Activated CD8-positive, alpha-beta memory T cell treated with anti-CD3 and anti-CD28 coated beads for 48 hours (primary cell): Measurements from ENCODE around the gene NDUFV3.
"Not testable (repeated sequence)": the region's sequence is repeated elsewhere in the genome, so short reads cannot be mapped to it uniquely, and the experiment has no call there.

ENCODE experiments used
- DNase-seq, 3 experiments: peaks; one replicate each; pipeline ENCODE4 v3.0.0-alpha.2; 2020; ENCODE audit warnings: low read depth in 2 of 3, low spot score in 2 of 3

NDUFV3 gene

DNA sequence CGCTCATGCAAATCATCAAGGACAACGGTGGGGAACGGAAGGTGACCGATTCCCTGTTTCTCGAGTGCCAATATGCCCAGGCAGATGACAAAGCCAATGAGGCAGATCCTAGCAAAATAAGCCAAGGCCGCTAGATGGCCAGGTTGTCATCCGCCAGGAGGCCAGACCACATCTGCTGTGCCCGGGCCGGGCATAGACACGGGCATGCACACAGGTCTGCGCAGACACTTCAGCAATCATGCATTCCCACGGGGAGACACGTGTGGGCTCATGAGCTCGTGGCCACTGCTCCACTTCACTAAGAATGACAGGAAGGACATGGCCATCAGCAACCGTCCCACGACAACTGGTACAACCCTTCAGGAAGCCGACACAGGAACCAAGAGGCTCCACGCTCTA is 37.2 kb upstream of the NDUFV3 start:
- no peak for DNase-seq

DNA sequence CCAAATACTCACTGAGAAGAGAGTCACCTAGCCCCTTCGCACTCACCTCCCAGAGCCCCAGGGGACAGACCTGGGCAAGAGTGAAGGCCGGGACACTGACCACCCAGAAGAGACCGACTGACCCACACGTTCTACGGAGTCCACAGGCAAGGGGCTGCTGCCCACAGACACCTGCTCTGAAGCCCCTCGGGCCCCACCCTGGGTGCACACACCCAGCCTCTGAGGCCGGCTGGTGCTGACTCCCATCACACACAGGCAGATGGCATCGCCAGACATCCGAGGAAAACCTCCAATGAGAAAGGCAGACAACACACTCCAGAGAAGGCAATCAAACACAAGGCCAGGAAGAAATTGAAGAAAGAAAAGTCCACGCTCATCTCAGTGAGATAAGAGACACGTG is 35.9 kb upstream of the NDUFV3 start:
- DNase-seq = no peak

DNA sequence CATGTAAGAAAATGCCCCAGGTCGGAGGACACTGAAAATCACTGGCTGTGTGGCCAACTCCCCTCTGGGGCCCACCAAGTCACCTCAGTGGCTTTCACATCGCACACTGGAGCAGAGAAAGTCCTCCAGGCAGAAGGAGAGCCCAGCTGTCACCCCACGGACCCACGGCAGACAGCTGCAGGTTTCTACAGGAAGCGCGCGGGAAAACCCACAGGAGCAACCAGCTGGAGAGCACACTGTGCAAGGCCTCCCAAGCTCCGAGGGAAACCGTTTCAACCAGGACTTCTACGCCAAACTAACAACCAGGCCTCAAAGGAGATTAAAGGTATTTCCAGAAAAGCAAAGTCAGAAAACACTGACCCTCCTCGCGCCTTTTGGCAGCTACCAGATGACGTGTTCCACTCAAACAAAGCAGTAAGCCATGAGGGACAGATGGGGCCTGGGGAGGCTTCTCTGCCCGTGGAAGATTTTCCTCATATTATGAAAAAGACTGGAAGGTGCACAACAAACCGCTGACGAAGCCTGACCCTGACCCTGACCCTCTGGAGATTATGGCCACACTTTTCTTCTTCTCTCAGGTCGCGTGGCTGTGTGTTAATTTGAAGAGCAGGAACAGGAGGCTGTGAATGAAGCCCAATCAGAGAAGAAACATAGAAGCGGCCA is 34.8 kb upstream of the NDUFV3 start:
- no peak for DNase-seq

DNA sequence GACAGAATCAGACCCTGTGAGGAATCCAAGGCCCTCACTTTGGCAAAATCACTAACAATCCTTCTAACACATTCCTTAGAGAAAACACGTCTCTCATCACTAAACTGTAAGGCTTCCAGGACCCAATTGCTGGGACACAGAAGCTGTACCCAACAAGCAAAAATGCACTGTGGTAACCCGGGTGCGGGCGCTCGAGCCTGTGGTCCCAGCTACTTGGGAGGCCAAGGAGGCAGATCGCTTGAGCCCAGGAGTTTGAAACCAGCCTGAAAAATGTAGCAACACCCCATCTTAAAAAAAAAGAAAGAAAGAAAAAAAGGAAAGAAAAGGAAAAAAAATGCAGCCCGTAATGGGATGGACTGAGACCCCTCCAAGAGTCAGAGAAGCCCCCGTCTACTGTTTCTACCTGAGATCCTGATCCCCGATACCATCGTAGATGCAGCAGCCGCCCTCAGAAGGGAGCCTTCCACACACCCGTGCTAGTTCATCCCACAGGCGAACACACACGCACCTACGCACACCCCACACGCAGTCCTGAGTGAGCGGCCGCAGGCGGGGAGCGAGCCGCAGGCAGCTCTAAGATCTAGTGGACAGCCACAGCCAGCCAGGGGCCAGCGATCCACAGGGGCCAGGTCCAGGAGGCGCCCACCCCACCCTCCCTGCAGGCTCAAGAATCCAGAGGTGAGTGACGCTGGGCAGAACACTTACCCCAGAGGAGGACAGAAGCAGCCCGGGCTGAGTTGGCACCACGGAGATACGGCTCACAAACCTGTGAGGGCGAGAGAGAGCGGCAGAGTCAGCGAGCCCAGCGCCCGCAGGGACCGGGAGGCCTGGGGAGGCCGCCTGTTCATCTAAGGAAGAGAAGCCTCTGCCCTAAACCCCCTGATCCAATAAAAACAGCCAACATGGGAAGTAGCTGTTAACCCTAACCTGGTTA is 33.9 kb upstream of the NDUFV3 start:
- no peak for DNase-seq

DNA sequence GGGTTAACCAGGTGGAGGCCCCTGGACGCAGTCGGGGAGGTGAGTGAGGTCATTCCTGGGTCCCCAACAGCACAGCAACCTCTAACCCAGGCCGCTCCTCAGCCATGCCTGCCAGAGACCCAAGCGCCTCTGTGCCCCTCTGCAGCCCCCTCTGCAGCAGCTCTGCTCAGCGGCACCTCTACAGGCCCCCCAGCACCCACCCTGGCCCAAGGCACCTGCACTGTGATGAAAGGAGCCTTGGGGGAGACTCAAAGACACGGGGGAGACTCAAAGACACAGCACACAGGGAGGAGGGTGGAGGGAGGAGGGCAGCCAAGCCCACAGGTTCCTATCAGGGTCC is 33.2 kb upstream of the NDUFV3 start:
- no peak for DNase-seq

DNA sequence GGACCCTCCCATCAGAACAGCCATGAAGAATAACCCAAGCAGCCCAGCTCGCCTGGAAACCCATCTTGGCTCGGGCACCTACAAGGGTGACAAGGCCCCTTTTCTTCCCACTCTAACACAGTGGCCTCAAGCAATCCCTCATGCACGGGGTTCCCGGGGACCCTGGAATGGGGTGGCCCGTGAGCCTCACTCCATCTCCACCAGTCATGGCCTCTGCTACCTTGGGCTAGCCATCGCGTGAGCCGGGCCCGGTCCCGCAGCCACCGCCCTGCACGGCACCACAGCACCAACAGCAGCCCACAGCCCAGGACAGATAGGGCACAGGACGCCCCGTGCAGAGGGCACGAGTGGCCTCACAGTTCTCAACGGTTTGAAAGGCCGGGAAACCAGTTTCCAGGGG is 32.8 kb upstream of the NDUFV3 start:
- DNase-seq = no peak

DNA sequence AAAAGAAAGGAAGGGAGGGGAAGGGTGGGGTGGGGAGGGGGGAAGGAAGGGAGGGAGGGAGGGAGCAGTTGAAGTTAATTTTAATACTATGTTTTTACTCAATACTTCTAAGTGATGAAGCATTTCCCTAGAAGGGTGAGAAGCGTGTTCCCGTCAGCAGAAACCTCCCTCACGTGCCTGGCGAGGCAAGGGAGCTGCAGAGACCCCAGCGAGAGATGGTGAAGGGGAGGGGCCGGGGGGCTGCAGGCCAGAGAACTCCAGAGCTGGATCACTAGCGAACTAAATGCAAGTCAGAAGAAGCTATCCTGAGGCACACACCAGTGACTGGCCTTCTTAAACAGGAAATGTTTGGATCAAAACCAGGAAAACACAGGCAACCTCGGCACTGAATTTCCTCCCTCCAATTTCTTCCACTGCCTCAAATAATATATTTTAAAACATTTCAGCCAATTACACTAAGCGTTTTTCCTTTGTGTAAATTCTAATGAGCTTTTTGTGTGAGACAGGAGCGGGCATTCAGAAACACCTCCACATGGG is 31.7 kb upstream of the NDUFV3 start:
- DNase-seq = no peak

DNA sequence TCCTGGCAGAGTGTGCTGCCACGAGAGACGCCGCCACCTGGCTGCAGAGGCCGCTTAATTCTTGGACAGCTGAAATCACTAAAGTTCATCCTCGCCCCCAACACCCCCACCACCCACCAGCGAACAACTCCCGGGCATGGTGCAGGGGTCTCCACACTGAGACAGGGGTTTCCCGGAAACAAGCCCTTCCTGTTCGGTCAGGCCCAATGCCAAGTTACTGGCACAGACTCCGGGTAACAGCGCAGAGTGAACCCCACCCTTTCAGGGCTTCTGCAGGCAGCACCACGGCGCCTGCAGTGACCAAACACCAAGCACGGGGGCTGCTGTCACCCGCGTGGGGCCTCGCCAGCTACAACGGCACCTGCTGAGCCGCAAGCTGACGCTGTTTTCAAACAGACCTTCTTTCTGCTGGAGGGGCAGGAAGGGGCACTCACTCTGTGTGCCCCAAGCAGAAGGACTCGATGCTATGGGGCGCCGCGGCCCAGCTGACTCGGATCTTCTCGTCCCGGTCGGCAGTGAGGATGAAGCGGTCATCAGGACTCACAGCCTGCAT is 31.2 kb upstream of the NDUFV3 start:
- no peak for DNase-seq

DNA sequence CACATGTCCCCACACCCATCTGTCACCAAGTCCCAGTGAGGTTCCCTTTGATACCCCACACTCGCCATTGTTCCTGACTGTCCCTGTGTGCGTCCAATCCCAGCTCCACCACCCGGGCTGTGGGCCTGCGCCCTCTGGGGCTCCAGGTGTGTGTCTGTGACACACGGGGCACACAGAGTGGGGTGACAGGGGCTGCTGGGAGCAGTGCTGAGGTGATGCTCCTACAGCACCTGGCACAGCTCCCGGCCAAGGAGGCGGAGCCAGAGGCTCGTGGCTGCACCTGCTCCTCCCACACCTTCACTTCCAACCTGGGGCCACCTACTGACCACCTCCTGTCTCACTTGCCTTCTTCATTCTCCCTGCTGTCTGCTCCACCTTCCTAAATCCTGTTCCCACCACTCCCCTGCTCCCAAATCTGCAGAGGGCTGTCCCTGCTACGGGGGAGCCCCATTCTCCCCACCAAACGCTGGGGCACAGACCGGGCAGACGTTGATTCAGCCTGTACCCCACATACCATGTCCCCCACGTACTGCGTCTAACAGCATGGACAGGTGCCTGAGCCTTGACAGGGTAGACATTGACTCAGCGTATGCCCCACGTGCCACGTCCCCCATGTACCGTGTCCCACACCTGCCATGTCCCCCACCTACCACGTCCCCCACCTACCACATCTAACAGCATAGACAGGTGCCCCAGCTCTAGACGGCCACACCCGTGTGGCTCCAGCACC is 30.2 kb upstream of the NDUFV3 start:
- DNase-seq = no peak

DNA sequence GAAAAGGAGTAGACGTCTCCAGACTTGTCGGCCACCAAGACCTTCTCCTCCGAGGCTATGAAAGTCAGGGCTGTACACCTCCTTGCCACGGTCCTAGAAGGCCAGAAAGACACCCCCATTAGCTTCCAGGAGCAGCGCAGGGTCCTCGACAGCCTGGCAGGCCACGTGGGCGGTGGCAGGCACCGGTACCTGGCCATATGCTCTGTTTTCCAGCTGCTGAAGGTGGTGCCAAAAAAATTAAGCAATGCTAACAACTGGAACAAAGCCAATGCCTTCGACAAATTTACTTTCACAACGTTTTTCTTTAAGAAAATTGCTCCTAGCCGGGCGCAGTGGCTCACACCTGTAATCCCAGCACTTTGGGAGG is 29.6 kb upstream of the NDUFV3 start:
- DNase-seq = no peak

DNA sequence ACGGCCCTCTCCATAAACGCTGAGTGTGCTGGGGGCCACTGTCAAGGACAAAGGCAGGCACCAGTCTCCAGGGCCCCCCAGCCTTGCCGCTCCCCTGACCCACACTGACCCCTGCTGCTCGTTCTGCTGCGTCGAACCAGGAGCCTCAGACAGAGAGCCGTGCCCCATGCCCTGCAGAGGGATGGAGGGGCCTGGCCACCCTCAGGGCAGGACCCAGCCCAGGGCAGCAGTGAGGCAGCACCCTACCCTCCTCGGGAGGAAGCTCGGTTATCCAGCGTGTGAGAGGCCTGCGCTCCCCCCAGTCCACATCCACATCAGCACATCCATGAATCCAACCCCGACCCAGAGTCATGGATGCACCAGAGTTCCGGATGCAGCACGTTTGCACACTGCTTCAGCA is 28.8 kb upstream of the NDUFV3 start:
- DNase-seq = no peak

DNA sequence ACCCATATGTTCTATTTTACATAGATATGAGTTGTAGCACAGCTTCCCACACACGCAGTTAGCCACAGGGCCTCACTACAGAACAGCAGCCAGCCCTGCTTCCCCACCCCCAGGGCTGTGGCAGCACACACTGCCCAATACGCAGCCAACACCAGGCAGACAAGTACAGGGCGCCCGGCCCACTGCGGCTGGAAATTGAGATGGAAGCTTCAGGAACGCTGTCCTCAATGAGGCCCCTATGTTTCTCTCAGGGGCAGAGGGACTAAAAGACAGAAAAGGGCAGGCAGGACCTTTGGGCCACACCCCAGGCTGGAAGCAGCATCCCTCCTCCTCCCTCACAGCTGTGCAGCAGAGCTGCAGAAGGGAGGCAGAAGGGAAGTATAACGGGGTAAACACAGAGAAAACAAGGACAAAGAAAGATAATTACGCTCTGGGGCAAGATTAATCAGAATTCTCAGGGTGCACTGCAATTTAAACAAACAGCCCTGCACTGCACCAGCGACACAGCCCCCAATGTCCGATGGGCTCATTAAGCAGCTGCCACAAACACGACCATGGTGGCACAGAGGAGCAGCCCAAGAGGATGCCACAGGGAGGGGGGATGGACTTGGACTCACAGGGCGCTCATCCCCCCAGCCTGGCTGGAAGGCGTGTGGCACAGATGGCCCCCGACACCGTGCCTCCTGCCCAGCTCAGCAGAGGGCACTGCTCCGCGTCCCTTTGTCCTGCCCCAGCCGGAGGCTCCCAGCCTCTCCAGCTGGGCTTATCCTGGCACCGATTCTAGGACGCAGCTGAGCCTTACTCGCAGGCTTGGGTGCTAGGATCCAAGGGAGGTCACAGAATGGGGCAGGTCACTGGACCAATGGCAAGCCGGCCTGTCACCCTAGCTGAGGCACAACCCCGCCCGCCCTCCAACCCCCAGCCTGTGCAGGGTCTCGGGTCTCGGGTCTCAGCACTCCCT is 28.0 kb upstream of the NDUFV3 start:
- DNase-seq = no peak

DNA sequence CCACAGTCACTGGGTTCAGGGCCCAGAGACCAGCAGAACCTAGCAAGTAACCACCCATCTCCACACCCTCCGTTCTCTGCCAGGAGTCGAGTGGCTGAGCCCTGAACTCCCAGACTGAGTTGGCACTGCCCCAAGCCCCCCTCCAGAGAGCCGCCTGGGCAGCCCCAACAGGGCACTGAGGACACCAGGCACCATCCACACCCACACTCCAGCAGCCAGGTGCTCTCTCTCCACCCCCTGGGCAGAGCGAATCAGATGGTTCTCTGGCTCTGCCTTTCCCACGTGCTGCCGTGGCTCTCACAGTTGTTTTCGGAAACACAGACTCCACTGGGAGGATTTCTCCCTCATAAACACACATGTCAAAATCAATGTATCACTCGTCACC is 27.3 kb upstream of the NDUFV3 start:
- no peak for DNase-seq

DNA sequence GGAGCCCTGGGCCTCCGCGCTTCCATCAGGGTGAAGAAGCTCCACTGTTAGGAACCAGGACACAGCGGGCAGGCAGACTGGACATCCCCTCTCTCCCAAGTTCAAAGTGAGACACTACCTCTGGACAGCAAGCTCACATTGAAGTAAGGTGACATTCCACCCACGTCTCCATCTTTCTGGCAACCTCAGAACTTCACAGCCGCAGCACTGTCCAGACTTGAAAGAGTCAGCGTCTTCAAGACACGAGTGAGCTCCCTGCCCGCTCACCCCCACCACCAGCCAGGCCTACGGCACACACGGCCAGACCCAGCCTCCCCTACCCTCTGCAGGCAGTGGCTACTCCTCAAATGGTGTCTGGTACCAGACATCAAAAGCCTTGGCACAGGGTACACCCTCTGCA is 24.9 kb upstream of the NDUFV3 start:
- DNase-seq = no peak

DNA sequence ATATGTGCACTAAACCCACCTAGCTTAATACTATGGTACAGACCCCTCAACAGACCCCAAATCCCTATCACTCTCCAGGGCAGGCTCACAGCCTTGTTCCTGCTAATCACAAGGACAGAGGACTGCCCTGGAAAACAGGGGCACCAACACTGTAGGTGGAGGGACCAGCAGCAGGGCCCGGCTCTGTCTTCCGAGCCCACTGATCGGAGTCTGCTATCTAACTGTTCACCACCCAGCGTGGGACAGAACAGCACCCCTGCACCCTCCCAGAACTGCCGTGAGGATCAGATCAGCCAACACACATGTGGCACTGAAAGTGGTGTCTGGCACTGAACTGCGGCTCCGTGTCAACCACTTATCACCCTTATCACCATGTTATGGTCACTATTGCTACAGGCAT is 20.0 kb upstream of the NDUFV3 start:
- no peak for DNase-seq

DNA sequence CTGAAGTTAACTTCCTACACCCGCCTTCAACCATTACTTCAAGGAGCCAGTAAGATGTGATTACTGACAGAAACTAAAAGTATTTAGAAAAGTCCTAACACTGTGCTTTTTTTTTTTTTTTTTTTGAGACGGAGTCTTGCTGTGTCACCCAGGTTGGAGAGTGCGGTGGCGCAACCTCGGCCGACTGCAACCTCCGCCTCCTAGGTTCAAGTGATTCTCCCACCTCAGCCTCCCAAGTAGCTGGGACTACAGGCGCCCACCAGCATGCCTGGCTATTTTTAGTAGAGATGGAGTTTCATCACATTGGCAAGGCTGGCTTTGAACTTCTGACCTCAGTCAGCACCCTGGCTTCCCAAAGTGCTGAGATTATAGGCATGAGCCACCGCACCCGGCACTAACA is 17.3 kb upstream of the NDUFV3 start:
- not testable (repeated sequence) for DNase-seq

DNA sequence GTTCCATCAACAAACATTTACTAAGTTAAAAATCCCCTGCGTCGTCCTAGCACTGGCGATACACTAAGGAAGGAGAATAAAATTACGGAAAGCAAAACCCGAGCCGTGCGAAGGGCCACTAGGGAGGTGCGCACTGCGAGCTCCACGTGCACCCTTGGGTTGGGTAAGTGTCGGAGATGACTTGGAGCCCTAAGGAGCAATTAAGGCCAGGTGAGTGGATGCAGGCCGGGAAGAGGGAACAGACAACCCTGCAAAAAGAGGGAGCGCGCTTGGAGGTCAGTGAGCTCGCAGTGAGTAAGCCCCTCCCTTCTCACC is 14.5 kb upstream of the NDUFV3 start:
- no peak for DNase-seq

DNA sequence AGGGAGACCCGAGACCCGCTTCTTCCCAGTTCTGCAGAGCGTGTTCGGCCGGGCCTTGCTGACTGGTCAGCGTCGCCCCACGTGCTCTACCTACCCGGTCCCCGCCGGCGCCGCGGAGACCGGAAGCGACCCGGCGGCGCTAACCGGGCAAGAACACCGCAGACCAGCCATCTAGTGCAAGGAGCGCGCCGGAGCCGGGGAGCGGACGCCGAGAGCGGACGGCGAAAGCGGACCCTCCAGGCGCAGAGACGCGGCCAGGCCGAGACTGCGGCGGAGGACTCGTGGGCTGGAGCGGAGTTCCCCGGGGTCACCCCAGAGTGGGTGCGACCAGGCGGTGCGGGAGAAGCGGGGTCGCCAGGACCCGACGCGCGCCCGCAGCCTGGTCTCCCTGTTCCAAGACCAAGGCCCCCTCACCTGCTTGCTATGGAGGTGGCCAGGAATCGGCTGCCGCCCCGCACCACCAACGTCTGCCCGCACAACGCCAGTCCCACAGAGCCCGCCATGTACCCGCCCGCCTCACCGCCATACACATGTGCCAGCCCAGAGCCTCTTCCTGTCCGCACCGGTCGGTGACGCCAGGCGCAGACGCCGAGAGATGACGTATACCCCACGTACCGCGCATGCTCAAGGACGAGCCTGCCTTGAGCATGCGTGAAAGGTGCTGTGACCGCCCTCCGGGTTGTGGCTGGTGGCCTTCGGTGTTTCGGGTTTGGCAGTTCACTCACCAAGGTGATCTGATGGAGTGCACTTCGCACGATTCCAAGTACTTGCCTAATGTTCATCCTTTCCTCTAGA is 13.9 kb upstream of the NDUFV3 start, which contains the start of gene WDR4:
TSS of gene WDR4 (minus strand) at position 547 of the 795 bp plus-strand sequence. CDS start at position 503, 44 bp downstream.
- DNase-seq = peak; percentile 97 to 100 (median 98)

DNA sequence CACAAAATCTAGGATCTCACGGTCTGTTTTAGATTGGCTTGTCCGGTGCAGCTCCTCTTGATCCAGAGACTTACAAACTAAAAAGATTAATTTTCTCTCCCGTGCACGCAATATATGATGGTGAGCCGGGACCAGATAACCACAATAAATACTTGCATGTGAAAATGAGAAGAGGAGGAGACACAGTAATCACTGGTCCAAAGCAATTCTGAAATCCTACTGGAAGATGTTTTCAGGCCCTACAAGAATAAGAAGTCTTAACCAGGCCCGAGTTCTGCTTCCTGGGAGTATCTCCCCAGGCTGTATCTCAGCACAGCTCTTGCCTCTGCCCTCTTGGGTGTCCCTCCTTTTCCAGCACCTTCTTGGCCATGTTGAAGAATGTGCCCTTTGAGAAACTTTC is 12.8 kb upstream of the NDUFV3 start:
- DNase-seq = no peak

DNA sequence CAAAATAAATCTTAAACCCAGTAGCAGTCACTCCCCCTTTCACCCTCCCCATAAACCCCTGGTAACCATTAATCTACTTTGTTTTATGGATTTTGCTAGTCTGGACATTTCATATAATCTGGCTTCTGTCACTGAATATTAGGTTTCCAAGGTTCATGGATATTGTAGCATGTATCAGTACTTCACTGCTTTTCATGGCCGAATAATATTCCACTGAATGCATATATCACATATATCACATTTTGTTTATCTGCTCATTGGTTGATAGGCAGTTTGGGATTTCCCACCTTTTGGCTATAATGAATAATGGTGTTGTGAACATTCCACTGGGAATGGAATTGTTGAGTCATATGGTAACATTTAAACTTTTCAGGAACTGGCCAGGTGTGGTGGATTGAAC is 9.2 kb upstream of the NDUFV3 start:
- DNase-seq = no peak
